ENCODE measurements around the gene GALNTL6.

GALNTL6 gene

DNA sequence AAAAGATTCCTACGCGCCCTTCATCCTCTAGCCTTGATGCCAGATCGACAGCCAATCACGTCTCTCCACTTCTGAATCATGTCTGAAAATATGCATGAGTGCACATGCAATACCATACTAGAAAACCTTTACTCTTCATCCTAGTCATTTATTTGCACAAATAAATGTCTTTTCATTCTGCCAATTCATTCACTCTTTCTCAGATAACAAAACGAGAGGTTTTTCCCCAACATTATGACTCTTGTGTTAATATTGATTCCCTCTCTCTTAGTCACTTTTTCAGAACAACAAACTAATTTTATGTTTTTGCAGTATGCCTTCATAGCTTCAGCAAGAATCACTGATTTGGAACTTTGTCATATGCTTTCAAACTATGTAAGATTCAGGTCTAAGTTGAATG is 806.0 kb downstream of the GALNTL6 start:
- DNase-seq (ENCODE audit: low read depth in 2 of 2) = no peak
- no peak overlapping the region for H3K4me3 ChIP-seq (replicated peaks in 1 of 2; ENCODE audit: low read depth in 2 of 2, low read length in 2 of 2)
- TF ChIP-seq, protein P1, sequence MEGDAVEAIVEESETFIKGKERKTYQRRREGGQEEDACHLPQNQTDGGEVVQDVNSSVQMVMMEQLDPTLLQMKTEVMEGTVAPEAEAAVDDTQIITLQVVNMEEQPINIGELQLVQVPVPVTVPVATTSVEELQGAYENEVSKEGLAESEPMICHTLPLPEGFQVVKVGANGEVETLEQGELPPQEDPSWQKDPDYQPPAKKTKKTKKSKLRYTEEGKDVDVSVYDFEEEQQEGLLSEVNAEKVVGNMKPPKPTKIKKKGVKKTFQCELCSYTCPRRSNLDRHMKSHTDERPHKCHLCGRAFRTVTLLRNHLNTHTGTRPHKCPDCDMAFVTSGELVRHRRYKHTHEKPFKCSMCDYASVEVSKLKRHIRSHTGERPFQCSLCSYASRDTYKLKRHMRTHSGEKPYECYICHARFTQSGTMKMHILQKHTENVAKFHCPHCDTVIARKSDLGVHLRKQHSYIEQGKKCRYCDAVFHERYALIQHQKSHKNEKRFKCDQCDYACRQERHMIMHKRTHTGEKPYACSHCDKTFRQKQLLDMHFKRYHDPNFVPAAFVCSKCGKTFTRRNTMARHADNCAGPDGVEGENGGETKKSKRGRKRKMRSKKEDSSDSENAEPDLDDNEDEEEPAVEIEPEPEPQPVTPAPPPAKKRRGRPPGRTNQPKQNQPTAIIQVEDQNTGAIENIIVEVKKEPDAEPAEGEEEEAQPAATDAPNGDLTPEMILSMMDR (IDR thresholded peaks at IDR 0.05; ENCODE audit: low read depth, low read length) = no peak

DNA sequence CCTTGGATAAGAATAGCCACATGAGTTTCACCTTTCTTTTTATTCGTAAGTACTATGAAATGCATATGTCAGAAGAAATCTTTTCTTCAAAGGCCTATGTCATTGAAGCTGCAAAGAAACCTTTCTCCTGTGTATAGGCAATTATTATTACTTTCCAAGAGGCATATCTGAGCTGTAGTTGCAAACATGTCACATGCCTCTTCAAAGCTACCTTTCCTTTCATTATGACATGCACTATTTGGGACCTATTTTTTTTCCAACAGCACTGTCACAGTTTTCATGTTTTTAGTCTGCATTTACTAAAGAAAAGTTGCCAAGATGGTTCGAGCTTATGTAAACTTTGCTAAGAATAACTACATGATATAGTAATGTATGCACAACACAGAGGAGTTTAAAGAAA is 806.6 kb downstream of the GALNTL6 start:
- DNase-seq (ENCODE audit: low read depth in 2 of 2) = no peak
- TF ChIP-seq, protein P1 (IDR thresholded peaks at IDR 0.05; ENCODE audit: low read depth, low read length) = no peak
- no peak overlapping the region for H3K4me3 ChIP-seq (replicated peaks in 1 of 2; ENCODE audit: low read depth in 2 of 2, low read length in 2 of 2)

DNA sequence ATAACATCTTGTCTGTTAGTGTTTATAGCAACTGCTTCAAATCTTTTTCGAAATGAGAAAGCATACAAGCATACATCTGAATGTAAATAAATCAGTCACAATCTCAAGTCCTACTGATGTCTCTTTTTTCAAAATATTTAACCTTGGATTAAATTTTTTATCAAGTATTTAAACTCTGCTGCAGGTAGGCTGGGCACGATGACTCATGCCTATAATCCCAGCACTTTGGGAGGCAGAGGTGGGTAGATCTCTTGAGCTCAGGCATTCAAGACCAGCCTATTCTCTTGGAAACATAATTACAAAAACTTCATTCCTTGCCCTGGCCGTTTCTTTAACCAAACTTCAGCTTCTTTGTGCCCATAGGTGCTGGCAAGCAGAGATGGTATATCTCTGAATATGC is 815.1 kb downstream of the GALNTL6 start:
- TF ChIP-seq, protein P1 (IDR thresholded peaks at IDR 0.05; ENCODE audit: low read depth, low read length) = no peak
- no peak for DNase-seq (ENCODE audit: low read depth in 2 of 2)
- H3K4me3 ChIP-seq (replicated peaks in 1 of 2; ENCODE audit: low read depth in 2 of 2, low read length in 2 of 2) = no peak overlapping the region

DNA sequence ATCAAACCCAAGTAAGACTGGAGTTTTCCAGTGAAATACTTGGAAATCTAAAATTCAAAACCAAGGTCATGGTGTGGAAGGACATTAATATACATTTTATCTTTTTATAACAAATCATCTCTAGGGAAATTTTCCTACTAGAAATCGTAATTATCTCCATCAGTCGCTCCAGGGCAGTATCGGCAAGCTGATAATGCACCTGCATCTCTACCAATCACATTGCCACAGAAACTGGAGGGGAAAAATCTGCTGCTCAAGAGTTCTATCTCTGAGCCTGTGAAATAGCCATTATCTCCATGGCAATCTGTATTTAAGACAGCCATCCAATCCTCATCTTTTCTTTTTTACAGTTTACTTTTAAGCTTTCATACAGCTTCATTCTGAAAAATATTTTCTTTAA is 817.1 kb downstream of the GALNTL6 start:
- TF ChIP-seq, protein P1 (IDR thresholded peaks at IDR 0.05; ENCODE audit: low read depth, low read length) = no peak
- no peak for DNase-seq (ENCODE audit: low read depth in 2 of 2)
- H3K4me3 ChIP-seq (replicated peaks in 1 of 2; ENCODE audit: low read depth in 2 of 2, low read length in 2 of 2) = no peak overlapping the region

DNA sequence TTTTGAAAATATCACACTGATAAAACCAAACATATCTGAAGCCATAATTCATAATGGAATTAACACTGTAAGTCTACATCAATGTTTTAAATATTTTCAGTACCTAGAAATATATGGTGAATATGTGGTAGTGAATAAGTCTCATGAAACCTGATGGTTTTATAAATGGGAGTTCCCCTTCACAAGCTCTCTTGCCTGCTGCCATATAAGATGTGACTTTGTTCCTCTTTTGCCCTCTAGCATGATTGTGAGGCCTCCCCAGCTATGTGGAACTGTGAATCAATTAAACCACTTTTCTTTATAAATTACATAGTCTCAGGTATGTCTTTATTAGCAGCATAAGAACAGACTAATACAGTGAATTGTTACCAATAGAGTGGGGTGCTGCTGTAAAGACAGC is 818.6 kb downstream of the GALNTL6 start:
- no peak overlapping the region for H3K4me3 ChIP-seq (replicated peaks in 1 of 2; ENCODE audit: low read depth in 2 of 2, low read length in 2 of 2)
- no peak for DNase-seq (ENCODE audit: low read depth in 2 of 2)
- TF ChIP-seq, protein P1 (IDR thresholded peaks at IDR 0.05; ENCODE audit: low read depth, low read length) = no peak

DNA sequence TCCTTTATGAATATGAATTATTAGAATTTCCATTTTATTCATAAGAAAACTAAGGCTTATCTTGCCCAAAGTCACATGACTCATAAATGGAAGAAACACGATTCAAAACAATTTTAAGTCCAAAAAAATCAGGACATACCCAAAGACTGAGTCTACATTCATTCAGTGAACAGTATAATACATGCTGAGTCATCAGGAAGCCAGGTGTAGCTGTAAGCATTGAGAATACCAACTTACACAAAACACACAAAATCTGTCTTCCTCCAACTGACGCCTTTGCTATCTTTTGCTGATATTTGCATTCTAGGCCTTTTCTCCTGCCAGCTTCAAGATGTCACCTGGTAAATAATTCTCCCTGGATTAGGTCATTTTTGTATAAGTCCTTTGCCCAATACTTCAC is 835.3 kb downstream of the GALNTL6 start:
- TF ChIP-seq, protein P1 (IDR thresholded peaks at IDR 0.05; ENCODE audit: low read depth, low read length) = no peak
- peak in 1 of 2 donors; percentile 46 for DNase-seq (ENCODE audit: low read depth in 2 of 2)

DNA sequence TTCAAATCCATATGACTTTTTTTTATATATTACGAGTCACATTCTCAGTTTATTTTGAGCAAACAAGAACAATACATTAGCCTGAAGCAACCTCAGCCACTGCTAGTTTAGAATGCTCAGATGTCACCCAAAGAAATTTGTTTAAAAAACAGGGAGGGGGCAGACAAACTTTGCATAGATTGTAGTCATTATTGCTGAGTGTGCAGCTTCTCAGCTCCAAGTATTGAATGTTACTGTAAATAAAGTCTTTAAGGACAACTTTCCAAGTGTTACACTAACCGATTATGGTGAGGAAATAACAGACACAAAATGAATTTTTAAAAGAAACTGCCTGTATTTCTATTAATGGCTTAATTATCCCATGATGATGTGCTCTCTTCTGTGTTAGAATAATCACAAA is 835.9 kb downstream of the GALNTL6 start:
- no peak for DNase-seq (ENCODE audit: low read depth in 2 of 2)
- TF ChIP-seq, protein P1 (IDR thresholded peaks at IDR 0.05; ENCODE audit: low read depth, low read length) = no peak

More for the DNA sequence above, 835.3 kb downstream of the GALNTL6 start:
- no peak overlapping the region for H3K4me3 ChIP-seq (replicated peaks in 1 of 2; ENCODE audit: low read depth in 2 of 2, low read length in 2 of 2)

More for the DNA sequence above, 835.9 kb downstream of the GALNTL6 start:
- no peak overlapping the region for H3K4me3 ChIP-seq (replicated peaks in 1 of 2; ENCODE audit: low read depth in 2 of 2, low read length in 2 of 2)

All from cardiac fibroblast (primary cell).